ENCODE data around the gene ZKSCAN4.

ZKSCAN4 gene

GRCh38 chr6:28208111-28208659 lies 43.9 kb downstream of the ZKSCAN4 start:
- DNase-seq (ENCODE audit: low read depth): no peak

GRCh38 chr6:28207510-28208110 lies 44.5 kb downstream of the ZKSCAN4 start:
- DNase-seq (ENCODE audit: low read depth): no peak

DNA sequence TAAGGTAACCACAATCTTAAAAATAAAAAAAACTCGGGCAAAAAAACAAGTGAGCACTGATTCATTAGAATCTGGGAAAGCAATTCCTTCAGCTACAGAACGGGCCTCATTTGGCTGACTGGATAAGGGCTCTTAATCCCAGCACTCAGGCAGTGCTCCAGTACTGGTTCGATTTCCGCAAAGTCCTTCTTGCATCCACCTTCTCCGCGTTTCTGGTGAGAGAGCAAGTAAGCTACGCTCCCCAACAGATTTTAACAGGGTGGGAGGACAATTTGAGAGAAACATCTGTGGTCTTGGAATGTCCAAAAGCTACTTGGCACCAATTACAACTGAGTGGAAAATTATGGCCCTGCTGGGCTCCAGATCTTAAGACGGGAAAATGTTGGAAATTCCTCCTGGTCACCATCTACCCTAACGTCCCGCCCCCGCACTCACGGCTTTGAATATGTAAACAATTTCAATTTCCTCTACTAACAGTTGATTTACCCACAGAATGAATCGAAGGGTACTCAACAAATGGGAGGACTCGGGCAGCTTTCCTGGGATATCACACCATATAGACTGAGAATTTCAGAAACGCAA lies 45.0 kb downstream of the ZKSCAN4 start:
- no peak for DNase-seq (ENCODE audit: low read depth)

DNA sequence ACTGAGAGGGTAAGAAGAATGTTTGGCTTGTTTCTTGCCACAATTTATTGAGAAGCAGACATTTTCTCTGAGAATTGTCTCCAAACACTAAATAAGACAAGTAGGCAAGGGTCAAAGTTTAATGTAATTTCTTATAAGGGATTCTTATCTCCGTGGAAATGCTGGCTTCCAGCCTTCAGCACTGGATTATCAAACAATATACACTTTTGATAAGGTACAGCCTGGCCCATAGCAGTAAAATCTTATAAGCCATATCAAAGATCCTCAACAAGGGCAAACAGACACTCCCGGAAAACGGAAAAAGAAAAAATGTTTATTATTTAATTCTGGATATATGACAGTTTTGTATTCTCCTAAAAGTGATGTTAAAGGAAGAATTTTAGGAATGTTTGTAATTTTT lies 45.5 kb downstream of the ZKSCAN4 start:
- no peak for DNase-seq (ENCODE audit: low read depth)

- no peak for DNase-seq (ENCODE audit: low read depth)
Measured at GRCh38 chr6:28205879-28206278, 46.2 kb downstream of the ZKSCAN4 start.

- no peak for DNase-seq (ENCODE audit: low read depth)
Measured at GRCh38 chr6:28203201-28203600, 48.9 kb downstream of the ZKSCAN4 start.

DNA sequence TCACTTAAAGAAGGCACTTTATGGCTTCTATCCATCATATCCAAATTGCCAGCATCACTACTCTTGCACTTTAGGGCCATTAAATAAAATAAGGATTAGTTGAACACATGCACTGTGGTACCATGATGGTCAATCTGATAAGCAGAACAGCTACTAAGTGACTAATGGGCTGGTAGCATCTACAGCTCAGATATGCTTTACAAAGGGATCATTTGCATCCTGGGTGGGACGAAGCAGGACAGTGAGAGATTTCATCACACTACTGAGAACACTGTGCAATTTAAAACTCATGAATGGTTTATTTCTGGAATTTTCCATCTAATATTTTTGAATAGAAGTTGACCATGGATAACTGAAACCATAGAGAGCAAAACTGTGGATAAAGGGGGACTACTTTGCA lies 52.0 kb downstream of the ZKSCAN4 start:
- DNase-seq (ENCODE audit: low read depth): no peak

All from activated T-helper 9 cell treated with anti-CD3 and anti-CD28 coated beads, Interleukin-2, amount 50 U/mL, for 16 hours (primary cell).